ENCODE data around the gene GTF2E1. TPM values are rescaled to one million over a fixed set of nuclear protein-coding genes. Genes with fewer than 3 reads are reported as not detected.

GTF2E1 gene
- total RNA-seq, result 10 to 100 TPM in 5 of 6 donors, 1 to 10 TPM in 1; 6.3 to 17.9 (median 15.7) TPM

GRCh38 chr3:120742198-120742848, at the start of gene GTF2E1, which contains the start of gene RABL3:
GTF2E1 (plus strand) TSS chr3:120742744; CDS start chr3:120750553, 7,809 bp downstream.
RABL3 (minus strand) TSS chr3:120742516; CDS start chr3:120742507, 9 bp downstream.
- H3K27me3 ChIP-seq, result no peaks in the 10 kb centered on the region
- no peaks in the 10 kb centered on the region for H3K9me3 ChIP-seq
- peak within 1 kb of the TSS; percentile 95 to 98 (median 96) for H3K27ac ChIP-seq
- peaks cover 0 to 6% (median 3%) of the 10 kb centered on the region in 4 donors for H3K36me3 ChIP-seq
- ATAC-seq (ENCODE audit: low FRiP score in 2 of 2) (peak; percentile 100), DNase-seq (peak; percentile 95 to 99)
- H3K4me3 ChIP-seq, result peak within 1 kb of the TSS; percentile 78 to 94 (median 86)
- H3K4me1 ChIP-seq, result peaks cover 14 to 23% (median 17%) of the 10 kb centered on the region in 4 donors
- TF ChIP-seq POLR2AphosphoS5 (IDR thresholded peaks at IDR 0.05), result peak; percentile 63 to 86
- peak in 3 of 4 donors; percentile 55 to 79 (median 61) for TF ChIP-seq POLR2A (IDR thresholded peaks at IDR 0.05)
- TF ChIP-seq EP300 (IDR thresholded peaks at IDR 0.05), result no peak
- TF ChIP-seq CTCF (IDR thresholded peaks at IDR 0.05), result no peak
- WGBS, 2 donors, result 0% methylated on average over 35 to 39 of the region's 39 CpGs

- ATAC-seq (ENCODE audit: low FRiP score in 2 of 2), result no peak
- H3K27ac ChIP-seq, result no peak overlapping the region
- H3K27me3 ChIP-seq, result no peaks in the 10 kb centered on the region
- no peak for TF ChIP-seq POLR2A (IDR thresholded peaks at IDR 0.05)
- no peak for TF ChIP-seq EP300 (IDR thresholded peaks at IDR 0.05)
- TF ChIP-seq POLR2AphosphoS5 (IDR thresholded peaks at IDR 0.05), result no peak
- TF ChIP-seq CTCF (IDR thresholded peaks at IDR 0.05), result no peak
- peaks cover 0 to 24% (median 9%) of the 10 kb centered on the region in 4 donors for H3K36me3 ChIP-seq
- no peaks in the 10 kb centered on the region for H3K4me1 ChIP-seq
- H3K9me3 ChIP-seq, result no peaks in the 10 kb centered on the region
- DNase-seq, result no peak
- no peak overlapping the region for H3K4me3 ChIP-seq
- WGBS, 2 donors, result 94 to 100% methylated on average over 1 of the region's 1 CpG
Observed at GRCh38 chr3:120693439-120694171, 48.9 kb upstream of the GTF2E1 start.

GRCh38 chr3:120699333-120699732, 43.2 kb upstream of the GTF2E1 start:
- ATAC-seq (ENCODE audit: low FRiP score in 2 of 2) (no peak), DNase-seq (no peak)
- no peaks in the 10 kb centered on the region for H3K27me3 ChIP-seq
- peaks cover 0 to 20% (median 4%) of the 10 kb centered on the region in 4 donors for H3K36me3 ChIP-seq
- no peaks in the 10 kb centered on the region for H3K9me3 ChIP-seq
- no peak overlapping the region for H3K4me3 ChIP-seq
- TF ChIP-seq EP300 (IDR thresholded peaks at IDR 0.05) (no peak), POLR2A (IDR thresholded peaks at IDR 0.05) (no peak), CTCF (IDR thresholded peaks at IDR 0.05) (no peak), POLR2AphosphoS5 (IDR thresholded peaks at IDR 0.05) (no peak)
- 78 to 80% methylated on average over 3 of the region's 3 CpGs for WGBS, 2 donors
- no peak overlapping the region for H3K27ac ChIP-seq
- H3K4me1 ChIP-seq, result no peaks in the 10 kb centered on the region

- DNase-seq (no peak), ATAC-seq (ENCODE audit: low FRiP score in 2 of 2) (no peak)
- H3K4me1 ChIP-seq, result no peaks in the 10 kb centered on the region
- WGBS, 2 donors, result 69 to 73% methylated on average over 5 of the region's 5 CpGs
- H3K36me3 ChIP-seq, result peaks cover 0 to 31% (median 1%) of the 10 kb centered on the region in 4 donors
- no peaks in the 10 kb centered on the region for H3K27me3 ChIP-seq
- no peak overlapping the region for H3K4me3 ChIP-seq
- H3K27ac ChIP-seq, result peak overlapping the region in 1 of 4 donors; percentile 33
- no peaks in the 10 kb centered on the region for H3K9me3 ChIP-seq
- no peak for TF ChIP-seq EP300 (IDR thresholded peaks at IDR 0.05)
- TF ChIP-seq CTCF (IDR thresholded peaks at IDR 0.05), result no peak
- no peak for TF ChIP-seq POLR2A (IDR thresholded peaks at IDR 0.05)
- TF ChIP-seq POLR2AphosphoS5 (IDR thresholded peaks at IDR 0.05), result no peak
Observed at GRCh38 chr3:120705884-120706582, 36.5 kb upstream of the GTF2E1 start.
